Lower leg skin (tissue), 4 donors: ENCODE data around the gene CHID1. TPM values are rescaled to one million over a fixed set of nuclear protein-coding genes. Genes with fewer than 3 reads are reported as not detected.

Experiments used
- DNase-seq, 2 donors: peaks; one replicate each; pipeline ENCODE4 v3.0.0-alpha.2; 2019; ENCODE audit warnings: low spot score in 2 of 2
- H3K4me3 ChIP-seq: fragments of 200-600 bp; sonication (generic); 2 replicates; pipeline ENCODE4 v1.5.1; 2017; ENCODE audit warnings: mild to moderate bottlenecking, low read depth; ENCODE audit not compliant: poor library complexity, severe bottlenecking
- POLR2A ChIP-seq, 2 donors: fragments of 450-650 bp; IDR thresholded peaks; one replicate each; pipeline ENCODE4 v1.6.1; 2016 to 2017; ENCODE audit warnings: antibody characterized with exemption in 2 of 2, mild to moderate bottlenecking in 1 of 2, moderate library complexity in 1 of 2
- WGBS, 2 donors: methylation state at CpG; one replicate each; pipeline ENCODE4 v1.1.5; 2018; 5-methylcytosine and 5-hydroxymethylcytosine counted together
- intact Hi-C: fragments of 100-400 bp; cut with DNase I; formaldehyde crosslinking; loops from one replicate; pipeline ENCODE4 v1.15.0; 2023; ENCODE audit warnings: low total_unique reads
- total RNA-seq, 4 donors: library from RNA; depleted of rRNA; stranded (reverse); fragments of >200 nt; gene quantifications; one replicate each; pipeline ENCODE4 v1.1.0, GENCODE V29; 2016
- TF ChIP-seq, protein P1 (sequence below), 3 donors: fragments of 450-650 bp; IDR thresholded peaks; one replicate each; pipeline ENCODE4 v1.5.1; 2016; ENCODE audit warnings: antibody characterized with exemption in 3 of 3, mild to moderate bottlenecking in 3 of 3, moderate library complexity in 2 of 3

The CHID1 gene
- total RNA-seq, 4 donors from 2014 or later = 35.5 to 59.4 (median 50.7) TPM

DNA sequence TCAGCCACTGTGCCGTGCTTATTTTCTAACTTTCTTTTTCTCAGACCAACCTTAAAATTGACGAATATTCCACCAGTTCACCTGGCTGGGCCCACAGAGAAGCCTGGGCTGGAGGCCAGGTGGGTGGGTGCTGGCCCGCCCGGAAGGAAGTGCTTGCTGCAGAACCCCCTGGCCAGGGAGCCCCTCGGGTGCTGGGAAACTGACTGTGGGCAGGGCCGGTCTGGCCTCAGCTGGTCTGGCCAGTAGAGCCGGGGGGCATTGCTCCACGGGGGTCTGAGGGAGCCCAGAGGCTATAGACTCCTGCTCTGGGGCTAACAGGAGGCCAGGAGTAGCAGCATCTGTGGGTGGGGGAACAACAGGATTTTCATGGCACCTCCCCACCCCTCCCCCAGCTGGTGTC, 6.8 kb upstream of the CHID1 start:
- no peak for DNase-seq
- 74 to 84% methylated on average over 7 to 8 of the region's 8 CpGs for WGBS, 2 donors
- H3K4me3 ChIP-seq = no peak overlapping the region
- TF ChIP-seq POLR2A (IDR thresholded peaks at IDR 0.05) = no peak
- TF ChIP-seq, protein P1, sequence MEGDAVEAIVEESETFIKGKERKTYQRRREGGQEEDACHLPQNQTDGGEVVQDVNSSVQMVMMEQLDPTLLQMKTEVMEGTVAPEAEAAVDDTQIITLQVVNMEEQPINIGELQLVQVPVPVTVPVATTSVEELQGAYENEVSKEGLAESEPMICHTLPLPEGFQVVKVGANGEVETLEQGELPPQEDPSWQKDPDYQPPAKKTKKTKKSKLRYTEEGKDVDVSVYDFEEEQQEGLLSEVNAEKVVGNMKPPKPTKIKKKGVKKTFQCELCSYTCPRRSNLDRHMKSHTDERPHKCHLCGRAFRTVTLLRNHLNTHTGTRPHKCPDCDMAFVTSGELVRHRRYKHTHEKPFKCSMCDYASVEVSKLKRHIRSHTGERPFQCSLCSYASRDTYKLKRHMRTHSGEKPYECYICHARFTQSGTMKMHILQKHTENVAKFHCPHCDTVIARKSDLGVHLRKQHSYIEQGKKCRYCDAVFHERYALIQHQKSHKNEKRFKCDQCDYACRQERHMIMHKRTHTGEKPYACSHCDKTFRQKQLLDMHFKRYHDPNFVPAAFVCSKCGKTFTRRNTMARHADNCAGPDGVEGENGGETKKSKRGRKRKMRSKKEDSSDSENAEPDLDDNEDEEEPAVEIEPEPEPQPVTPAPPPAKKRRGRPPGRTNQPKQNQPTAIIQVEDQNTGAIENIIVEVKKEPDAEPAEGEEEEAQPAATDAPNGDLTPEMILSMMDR (IDR thresholded peaks at IDR 0.05) = no peak
- intact Hi-C loops = no loop called here

DNA sequence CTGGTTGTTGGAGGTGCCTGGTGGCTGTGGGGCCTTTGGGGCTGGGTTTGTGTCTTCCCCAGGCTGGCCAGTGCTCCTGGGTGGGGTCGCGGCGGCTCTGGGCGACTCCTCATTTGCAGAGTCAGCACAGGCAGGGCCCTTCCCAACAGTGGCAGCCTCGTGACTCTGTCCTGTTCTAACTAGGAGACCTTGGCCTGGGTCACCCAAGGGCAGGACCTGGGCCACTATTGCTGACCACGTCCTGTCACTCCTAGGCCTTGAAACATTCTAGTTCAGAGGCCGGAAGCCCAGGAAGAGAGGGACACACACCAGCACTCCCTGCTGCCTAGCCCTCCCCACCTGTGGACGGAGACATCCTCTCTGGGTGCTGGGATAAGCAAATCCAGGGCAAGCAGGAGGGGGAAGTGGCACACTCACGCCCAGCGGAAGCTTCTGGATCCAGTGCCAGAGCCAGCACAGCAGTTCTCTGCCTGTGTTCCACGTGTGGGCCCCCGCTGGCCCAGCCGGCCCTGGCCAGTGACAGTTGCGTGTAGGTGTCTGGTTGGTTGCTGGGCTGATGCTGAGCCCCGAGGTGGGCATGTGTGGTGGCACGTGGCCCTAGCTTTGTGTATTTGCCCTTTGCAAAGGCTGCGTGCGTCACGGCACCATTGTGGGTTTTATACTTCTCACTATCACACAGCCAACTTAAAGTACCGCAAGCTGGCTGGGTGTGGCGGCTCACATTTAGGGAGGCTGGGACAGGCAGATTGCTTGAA, 4.3 kb upstream of the CHID1 start:
- TF ChIP-seq POLR2A (IDR thresholded peaks at IDR 0.05) = no peak
- TF ChIP-seq, protein P1 (IDR thresholded peaks at IDR 0.05) = no peak
- intact Hi-C loops = no loop called here
- 64 to 69% methylated on average over 17 to 19 of the region's 21 CpGs for WGBS, 2 donors
- H3K4me3 ChIP-seq = no peak overlapping the region
- DNase-seq = peak; percentile 64 to 93

DNA sequence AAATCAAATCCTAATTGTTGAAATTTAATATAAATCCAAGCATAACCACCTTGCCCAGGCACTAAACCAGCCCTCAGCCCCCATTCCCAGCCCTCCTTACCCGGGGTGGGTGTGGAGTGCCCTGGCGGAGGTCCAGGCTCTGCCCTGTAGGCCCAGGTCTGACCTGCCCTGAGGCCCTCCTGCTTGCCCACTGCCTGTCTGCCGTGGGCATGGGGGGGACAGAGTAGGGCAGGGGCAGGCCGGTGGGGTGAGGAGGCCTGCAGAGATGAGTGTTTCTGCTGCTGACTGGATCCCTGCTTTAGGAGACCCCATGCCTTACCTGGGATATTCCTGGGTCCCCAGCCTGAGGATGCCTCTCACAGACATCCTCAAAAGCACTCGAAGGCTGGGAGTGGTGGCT, 3.6 kb upstream of the CHID1 start:
- DNase-seq = no peak
- no peak overlapping the region for H3K4me3 ChIP-seq
- 63 to 80% methylated on average over 4 to 5 of the region's 5 CpGs for WGBS, 2 donors
- intact Hi-C loops = no loop called here
- TF ChIP-seq, protein P1 (IDR thresholded peaks at IDR 0.05) = no peak
- no peak for TF ChIP-seq POLR2A (IDR thresholded peaks at IDR 0.05)

DNA sequence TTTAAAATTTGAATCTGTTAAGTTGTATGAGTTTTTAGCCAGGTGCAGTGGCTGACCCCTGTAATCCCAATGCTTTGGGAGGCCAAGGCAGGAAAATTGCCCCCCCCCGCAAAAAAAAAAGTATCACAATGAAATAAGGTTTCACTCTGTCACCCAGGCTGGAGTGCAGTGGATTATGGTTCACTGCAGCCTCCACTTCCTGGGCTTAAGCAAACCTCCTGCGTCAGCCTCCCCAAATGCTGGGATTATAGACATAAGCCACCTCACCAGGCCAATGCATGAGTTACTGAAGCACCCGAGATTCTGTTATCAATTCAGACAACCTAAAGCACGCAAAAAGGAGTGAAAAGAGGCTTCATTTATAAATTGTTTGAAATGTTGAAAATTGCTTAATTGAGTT, 2.4 kb upstream of the CHID1 start:
- 90 to 91% methylated on average over 4 of the region's 4 CpGs for WGBS, 2 donors
- intact Hi-C loops = no loop called here
- H3K4me3 ChIP-seq = no peak overlapping the region
- DNase-seq = no peak
- no peak for TF ChIP-seq POLR2A (IDR thresholded peaks at IDR 0.05)
- TF ChIP-seq, protein P1 (IDR thresholded peaks at IDR 0.05) = no peak

DNA sequence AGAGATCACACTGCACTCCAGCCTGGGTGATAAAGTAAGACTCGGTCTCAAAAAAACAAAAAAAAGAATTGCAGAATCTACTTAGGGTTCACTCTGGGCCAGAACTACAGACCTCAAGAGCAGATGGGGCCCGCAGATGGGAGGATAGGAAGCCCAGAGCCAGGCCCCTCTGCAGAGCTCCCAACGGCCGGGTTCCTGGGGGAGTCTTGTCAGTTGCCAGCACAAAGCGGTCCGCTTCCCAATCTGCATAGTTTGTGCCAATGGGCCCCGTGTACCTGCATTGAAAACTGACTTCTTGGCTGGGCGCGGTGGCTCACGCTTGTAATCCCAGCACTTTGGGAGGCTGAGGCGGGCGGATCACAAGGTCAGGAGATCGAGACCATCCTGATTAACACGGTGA, 1.7 kb upstream of the CHID1 start:
- no peak overlapping the region for H3K4me3 ChIP-seq
- DNase-seq = no peak
- 96% methylated on average over 13 to 14 of the region's 14 CpGs for WGBS, 2 donors
- intact Hi-C loops = no loop called here
- TF ChIP-seq POLR2A (IDR thresholded peaks at IDR 0.05) = no peak
- TF ChIP-seq, protein P1 (IDR thresholded peaks at IDR 0.05) = no peak

DNA sequence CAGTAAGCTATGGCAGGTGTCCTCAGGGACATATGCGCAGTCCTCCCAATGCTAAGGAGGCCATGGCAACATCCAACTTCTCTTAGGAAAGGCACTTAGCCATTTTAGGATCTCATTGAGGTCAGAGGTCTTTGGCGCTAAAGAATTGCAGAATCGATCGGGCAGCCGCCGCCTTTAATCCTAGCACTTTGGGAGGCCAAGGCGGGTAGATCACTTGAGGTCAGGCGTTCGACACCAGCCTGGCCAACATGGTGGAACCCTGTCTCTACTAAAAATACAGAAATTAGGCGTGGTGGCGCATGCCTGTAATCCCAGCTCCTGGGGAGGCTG, 1.2 kb upstream of the CHID1 start:
- no peak overlapping the region for H3K4me3 ChIP-seq
- no peak for DNase-seq
- WGBS, 2 donors = 93% methylated on average over 11 of the region's 11 CpGs
- intact Hi-C loops = no loop called here
- TF ChIP-seq POLR2A (IDR thresholded peaks at IDR 0.05) = no peak
- TF ChIP-seq, protein P1 (IDR thresholded peaks at IDR 0.05) = no peak
